Neural cell (in vitro differentiated cells): ENCODE data around the gene SH2D1B. TPM values are rescaled to one million over a fixed set of nuclear protein-coding genes. Genes with fewer than 3 reads are reported as not detected.

Source experiments
- H2AFZ ChIP-seq: fragments of 200-600, 300-800 bp; sonication (generic), shearing (Covaris generic); 2 replicates; pipeline ENCODE4 v1.6.0; 2014; ENCODE audit warnings: low read depth, mild to moderate bottlenecking, antibody characterized with exemption, low read length, moderate library complexity
- H3F3A ChIP-seq: fragments of 200-600 bp; shearing (Covaris generic); 2 replicates; pipeline ENCODE4 v1.6.1; 2016; ENCODE audit warnings: mild to moderate bottlenecking, moderate library complexity, mixed read lengths, antibody characterized with exemption, low read length; ENCODE audit not compliant: insufficient read depth, poor library complexity, severe bottlenecking
- H3K27ac ChIP-seq: fragments of 200-600, 300-800 bp; sonication (generic), shearing (Covaris generic); 2 replicates; pipeline ENCODE4 v1.5.1; 2014; ENCODE audit warnings: mild to moderate bottlenecking, low read length, moderate library complexity
- H3K27me3 ChIP-seq: fragments of 300-800, 200-600 bp; sonication (generic), shearing (Covaris generic); 2 replicates; pipeline ENCODE4 v1.6.0; 2014; ENCODE audit warnings: mild to moderate bottlenecking, low read depth, low read length, moderate library complexity; ENCODE audit not compliant: insufficient read depth
- H3K36me3 ChIP-seq: fragments of 300-800, 200-600 bp; sonication (generic), shearing (Covaris generic); 2 replicates; pipeline ENCODE4 v1.5.1; 2014; ENCODE audit warnings: mild to moderate bottlenecking, antibody characterized with exemption, low read length, moderate library complexity; ENCODE audit not compliant: insufficient read depth
- H3K4me2 ChIP-seq: fragments of 300-800, 200-600 bp; sonication (generic), shearing (Covaris generic); 2 replicates; pipeline ENCODE4 v1.6.0; 2014; ENCODE audit warnings: mild to moderate bottlenecking, low read length
- H3K4me3 ChIP-seq: fragments of 300-800, 200-600 bp; sonication (generic), shearing (Covaris generic); 2 replicates; pipeline ENCODE4 v1.5.1; 2014; ENCODE audit warnings: mild to moderate bottlenecking, low read length, moderate library complexity
- H3K79me2 ChIP-seq: fragments of 200-600 bp; shearing (Covaris generic); replicated peaks from 2 replicates; pipeline ENCODE4 v1.6.0; 2014; ENCODE audit warnings: mild to moderate bottlenecking, low read length, moderate library complexity; ENCODE audit not compliant: insufficient read depth
- H3K9ac ChIP-seq: fragments of 300-800, 200-600 bp; sonication (generic), shearing (Covaris generic); 2 replicates; pipeline ENCODE4 v1.6.1; 2016; ENCODE audit warnings: mild to moderate bottlenecking, low read length, mixed read lengths
- H3K9me2 ChIP-seq: fragments of 200-600 bp; shearing (Covaris generic); 2 replicates; pipeline ENCODE4 v1.6.1; 2016; ENCODE audit warnings: mild to moderate bottlenecking, low read length, mixed read lengths; ENCODE audit not compliant: insufficient read depth
- H3K9me3 ChIP-seq: fragments of 200-600, 300-800 bp; sonication (generic), shearing (Covaris generic); 2 replicates; pipeline ENCODE4 v1.6.1; 2016; ENCODE audit warnings: mild to moderate bottlenecking, mixed run types, low read length, moderate library complexity, mixed read lengths
- H4K20me1 ChIP-seq: fragments of 200-600 bp; shearing (Covaris generic); 2 replicates; pipeline ENCODE4 v1.6.1; 2016; ENCODE audit warnings: mild to moderate bottlenecking, mixed run types; ENCODE audit not compliant: insufficient read depth
- EP300 ChIP-seq: fragments of 450-650 bp; conservative IDR thresholded peaks from 2 replicates; pipeline ENCODE4 v1.6.1; 2014; ENCODE audit warnings: antibody characterized with exemption, mild to moderate bottlenecking, moderate library complexity; ENCODE audit not compliant: poor library complexity, severe bottlenecking
- EZH2 ChIP-seq: fragments of 200-600, 300-800 bp; shearing (Covaris generic), sonication (generic); IDR thresholded peaks from 2 replicates; pipeline ENCODE4 v1.6.1; 2014; ENCODE audit warnings: antibody characterized with exemption, low read length, borderline replicate concordance, mild to moderate bottlenecking; ENCODE audit not compliant: insufficient read depth, poor library complexity, severe bottlenecking
- MXI1 ChIP-seq: fragments of 450-650 bp; conservative IDR thresholded peaks from 2 replicates; pipeline ENCODE4 v1.6.1; 2014; ENCODE audit warnings: antibody characterized with exemption, mild to moderate bottlenecking; ENCODE audit not compliant: poor library complexity, severe bottlenecking
- POLR2AphosphoS5 ChIP-seq: IDR thresholded peaks from 2 replicates; pipeline ENCODE4 v1.6.1; 2012
- RAD21 ChIP-seq: fragments of 450-650 bp; conservative IDR thresholded peaks from 2 replicates; pipeline ENCODE4 v1.6.1; 2014; ENCODE audit warnings: antibody characterized with exemption, mild to moderate bottlenecking, moderate library complexity
- SMC3 ChIP-seq: fragments of 450-650 bp; conservative IDR thresholded peaks from 2 replicates; pipeline ENCODE4 v1.6.1; 2014; ENCODE audit warnings: antibody characterized with exemption, mild to moderate bottlenecking, moderate library complexity; ENCODE audit not compliant: poor library complexity
- TAF1 ChIP-seq: IDR thresholded peaks from 2 replicates; pipeline ENCODE4 v1.6.1; 2012; ENCODE audit warnings: low read depth
- polyA plus RNA-seq: library from polyadenylated mRNA; depleted of rRNA; stranded (reverse); fragments of >200 nt; gene quantifications from 2 replicates; pipeline ENCODE4 v1.2.3, GENCODE V29; 2014
- TF ChIP-seq, protein P1 (sequence below): IDR thresholded peaks from 2 replicates; pipeline ENCODE4 v1.6.1; 2012; ENCODE audit warnings: borderline replicate concordance
- TF ChIP-seq, protein P2 (sequence below): fragments of 450-650 bp; IDR thresholded peaks from 2 replicates; pipeline ENCODE4 v1.5.1; 2014; ENCODE audit warnings: antibody characterized with exemption, mild to moderate bottlenecking, moderate library complexity; ENCODE audit not compliant: poor library complexity, severe bottlenecking

Gene SH2D1B
- polyA plus RNA-seq, 1 donor from 2014 or later, result not detected

DNA sequence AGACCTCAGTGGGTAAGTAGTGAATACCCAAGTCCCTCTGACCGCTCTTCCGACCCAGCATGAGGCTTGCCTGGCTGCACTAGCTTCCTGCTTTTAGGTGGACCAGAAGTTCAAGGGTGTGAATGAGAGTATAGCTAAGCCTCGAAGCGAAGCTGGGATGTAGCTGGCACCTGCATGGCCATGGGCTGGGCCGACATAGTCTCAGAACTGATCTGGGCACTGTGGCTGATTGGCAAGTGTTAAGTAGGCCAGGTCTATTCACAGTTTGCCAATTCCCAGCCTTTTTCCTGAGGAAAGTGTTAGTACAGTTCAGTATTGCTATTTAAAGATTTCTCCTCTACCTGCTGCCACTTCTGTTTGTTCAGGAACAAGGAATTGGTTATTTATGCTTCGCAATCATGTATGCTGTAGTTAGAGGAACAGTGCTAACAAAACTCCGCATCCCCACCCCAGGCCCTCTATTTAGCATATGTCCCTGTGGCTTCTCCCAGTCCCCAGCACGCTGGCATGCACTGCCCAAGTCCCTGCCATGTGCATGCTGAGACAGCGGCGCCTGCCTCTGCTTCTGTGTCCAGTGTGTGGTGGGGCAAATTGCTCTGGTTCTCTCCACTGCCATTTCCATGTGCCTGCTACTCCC, 51.6 kb downstream of the SH2D1B start:
- Histone ChIP-seq H2AFZ (no peak overlapping the region), H3K4me2 (no peak overlapping the region), H3F3A (no peaks in the 10 kb centered on the region), H3K4me3 (no peak overlapping the region), H3K9me3 (no peaks in the 10 kb centered on the region), H3K36me3 (peaks cover 6% of the 10 kb centered on the region), H3K27ac (no peak overlapping the region), H3K79me2 (no peaks in the 10 kb centered on the region), H3K9me2 (no peaks in the 10 kb centered on the region), H4K20me1 (no peaks in the 10 kb centered on the region), H3K27me3 (no peaks in the 10 kb centered on the region), H3K9ac (no peak overlapping the region)
- TF ChIP-seq EP300 (no peak), TAF1 (no peak), RAD21 (no peak), MXI1 (no peak), SMC3 (no peak), EZH2 (no peak), POLR2AphosphoS5 (no peak)
- TF ChIP-seq, protein P1, sequence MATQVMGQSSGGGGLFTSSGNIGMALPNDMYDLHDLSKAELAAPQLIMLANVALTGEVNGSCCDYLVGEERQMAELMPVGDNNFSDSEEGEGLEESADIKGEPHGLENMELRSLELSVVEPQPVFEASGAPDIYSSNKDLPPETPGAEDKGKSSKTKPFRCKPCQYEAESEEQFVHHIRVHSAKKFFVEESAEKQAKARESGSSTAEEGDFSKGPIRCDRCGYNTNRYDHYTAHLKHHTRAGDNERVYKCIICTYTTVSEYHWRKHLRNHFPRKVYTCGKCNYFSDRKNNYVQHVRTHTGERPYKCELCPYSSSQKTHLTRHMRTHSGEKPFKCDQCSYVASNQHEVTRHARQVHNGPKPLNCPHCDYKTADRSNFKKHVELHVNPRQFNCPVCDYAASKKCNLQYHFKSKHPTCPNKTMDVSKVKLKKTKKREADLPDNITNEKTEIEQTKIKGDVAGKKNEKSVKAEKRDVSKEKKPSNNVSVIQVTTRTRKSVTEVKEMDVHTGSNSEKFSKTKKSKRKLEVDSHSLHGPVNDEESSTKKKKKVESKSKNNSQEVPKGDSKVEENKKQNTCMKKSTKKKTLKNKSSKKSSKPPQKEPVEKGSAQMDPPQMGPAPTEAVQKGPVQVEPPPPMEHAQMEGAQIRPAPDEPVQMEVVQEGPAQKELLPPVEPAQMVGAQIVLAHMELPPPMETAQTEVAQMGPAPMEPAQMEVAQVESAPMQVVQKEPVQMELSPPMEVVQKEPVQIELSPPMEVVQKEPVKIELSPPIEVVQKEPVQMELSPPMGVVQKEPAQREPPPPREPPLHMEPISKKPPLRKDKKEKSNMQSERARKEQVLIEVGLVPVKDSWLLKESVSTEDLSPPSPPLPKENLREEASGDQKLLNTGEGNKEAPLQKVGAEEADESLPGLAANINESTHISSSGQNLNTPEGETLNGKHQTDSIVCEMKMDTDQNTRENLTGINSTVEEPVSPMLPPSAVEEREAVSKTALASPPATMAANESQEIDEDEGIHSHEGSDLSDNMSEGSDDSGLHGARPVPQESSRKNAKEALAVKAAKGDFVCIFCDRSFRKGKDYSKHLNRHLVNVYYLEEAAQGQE, result no peak
- TF ChIP-seq, protein P2, sequence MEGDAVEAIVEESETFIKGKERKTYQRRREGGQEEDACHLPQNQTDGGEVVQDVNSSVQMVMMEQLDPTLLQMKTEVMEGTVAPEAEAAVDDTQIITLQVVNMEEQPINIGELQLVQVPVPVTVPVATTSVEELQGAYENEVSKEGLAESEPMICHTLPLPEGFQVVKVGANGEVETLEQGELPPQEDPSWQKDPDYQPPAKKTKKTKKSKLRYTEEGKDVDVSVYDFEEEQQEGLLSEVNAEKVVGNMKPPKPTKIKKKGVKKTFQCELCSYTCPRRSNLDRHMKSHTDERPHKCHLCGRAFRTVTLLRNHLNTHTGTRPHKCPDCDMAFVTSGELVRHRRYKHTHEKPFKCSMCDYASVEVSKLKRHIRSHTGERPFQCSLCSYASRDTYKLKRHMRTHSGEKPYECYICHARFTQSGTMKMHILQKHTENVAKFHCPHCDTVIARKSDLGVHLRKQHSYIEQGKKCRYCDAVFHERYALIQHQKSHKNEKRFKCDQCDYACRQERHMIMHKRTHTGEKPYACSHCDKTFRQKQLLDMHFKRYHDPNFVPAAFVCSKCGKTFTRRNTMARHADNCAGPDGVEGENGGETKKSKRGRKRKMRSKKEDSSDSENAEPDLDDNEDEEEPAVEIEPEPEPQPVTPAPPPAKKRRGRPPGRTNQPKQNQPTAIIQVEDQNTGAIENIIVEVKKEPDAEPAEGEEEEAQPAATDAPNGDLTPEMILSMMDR, result no peak

DNA sequence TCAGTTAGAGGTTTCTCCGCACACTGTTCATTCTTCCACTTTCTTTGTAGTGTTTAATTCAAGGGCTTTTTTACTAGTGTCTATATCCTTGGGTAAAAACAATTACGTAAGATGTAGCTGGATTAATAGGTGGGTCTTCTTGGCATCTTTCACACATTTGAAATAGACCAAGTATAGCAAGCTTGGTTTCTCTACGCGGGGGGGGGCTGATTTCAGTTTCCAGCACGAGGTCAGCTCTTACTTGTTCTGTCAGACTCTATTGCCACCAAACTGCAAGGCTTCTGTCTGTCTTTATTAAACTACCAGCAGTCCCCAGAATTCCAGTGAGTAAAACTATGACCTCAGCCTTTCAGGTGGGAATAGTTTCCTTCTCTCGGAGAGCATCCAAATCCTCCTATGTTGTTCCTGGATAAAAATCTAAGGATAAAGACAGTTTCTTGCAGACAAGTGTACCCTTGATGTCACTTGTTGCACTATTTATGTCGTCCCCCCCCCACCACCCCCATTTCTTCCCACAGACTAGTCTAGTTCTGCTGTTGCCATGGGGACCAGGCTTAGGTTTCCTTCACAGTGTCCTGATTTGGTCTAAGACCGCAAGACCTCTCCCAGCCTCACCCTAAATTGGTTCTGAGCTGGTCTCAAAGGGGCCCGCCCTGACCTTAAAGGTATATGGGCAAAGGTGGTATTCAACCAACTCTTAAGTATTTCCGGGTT, 52.3 kb downstream of the SH2D1B start:
- no peak for TF ChIP-seq TAF1
- TF ChIP-seq SMC3, result no peak
- TF ChIP-seq MXI1, result no peak
- TF ChIP-seq, protein P1, result no peak
- TF ChIP-seq EZH2, result no peak
- TF ChIP-seq, protein P2, result no peak
- TF ChIP-seq RAD21, result no peak
- TF ChIP-seq EP300, result no peak
- TF ChIP-seq POLR2AphosphoS5, result no peak

More for the DNA sequence above, 52.3 kb downstream of the SH2D1B start:
- no peak overlapping the region for H3K4me3 ChIP-seq
- H3K9ac ChIP-seq, result no peak overlapping the region
- no peaks in the 10 kb centered on the region for H3K9me2 ChIP-seq
- no peaks in the 10 kb centered on the region for H3K9me3 ChIP-seq
- H2AFZ ChIP-seq, result no peak overlapping the region
- no peaks in the 10 kb centered on the region for H3K27me3 ChIP-seq
- H3K79me2 ChIP-seq, result no peaks in the 10 kb centered on the region
- H4K20me1 ChIP-seq, result no peaks in the 10 kb centered on the region
- H3F3A ChIP-seq, result no peaks in the 10 kb centered on the region
- H3K36me3 ChIP-seq, result peaks cover 6% of the 10 kb centered on the region
- no peak overlapping the region for H3K27ac ChIP-seq
- H3K4me2 ChIP-seq, result no peak overlapping the region
